Posterior vena cava (tissue), 2 donors: ENCODE results near the gene FRRS1L. TPM values are rescaled to one million over a fixed set of nuclear protein-coding genes. Genes with fewer than 3 reads are reported as not detected.

ENCODE experiments used
- DNase-seq: peaks from one replicate; pipeline ENCODE4 v3.0.0-alpha.2; 2020; ENCODE audit warnings: low spot score
- intact Hi-C, 2 donors: fragments of 100-400 bp; cut with DNase I; formaldehyde crosslinking; loops; one replicate each; pipeline versions ENCODE4 v1.14.1 to v1.14.2; 2022 to 2023
- total RNA-seq, 2 donors: library from RNA; stranded (reverse); fragmentation: NEBNext Ultra II Directional; extraction: Animal tissue kit (Norgen Biotek cat#: 25700); gene quantifications; one replicate each; pipeline ENCODE4 v1.2.1, GENCODE V29; 2021
- donor health status: DM: yes; HTN: yes; CAD: no.
- donor health status: DM: yes; HTN: yes; CAD: no.

FRRS1L gene
- total RNA-seq, 2 donors from 2014 or later: 0.97 to 2.6 TPM

- DNase-seq: no peak
- intact Hi-C loops: no loop called here
These were observed 53.0 kb downstream of the FRRS1L start for GRCh38 chr9:109113892-109114609.

- no peak for DNase-seq
- intact Hi-C loops: no loop called here
These were observed 53.8 kb downstream of the FRRS1L start for GRCh38 chr9:109113254-109113653.

GRCh38 chr9:109110329-109111021 lies 56.6 kb downstream of the FRRS1L start:
- intact Hi-C loops: no loop called here

GRCh38 chr9:109109967-109110328 lies 57.1 kb downstream of the FRRS1L start:
- intact Hi-C loops: loop anchor here in 1 of 2 donors (5.0 kb wide), 1 partner anchor 757 kb away; no protein-coding TSS in a partner anchor
- no peak for DNase-seq

More at GRCh38 chr9:109110329-109111021, 56.6 kb downstream of the FRRS1L start:
- no peak for DNase-seq

- DNase-seq: no peak
- intact Hi-C loops: loop anchor here in 1 of 2 donors (5.0 kb wide), 1 partner anchor 759 kb away; no protein-coding TSS in a partner anchor
These were observed 58.7 kb downstream of the FRRS1L start for GRCh38 chr9:109108318-109108717.

- DNase-seq: no peak
- intact Hi-C loops: loop anchor here in 1 of 2 donors (5.0 kb wide), 1 partner anchor 760 kb away; no protein-coding TSS in a partner anchor
These were observed 59.4 kb downstream of the FRRS1L start for GRCh38 chr9:109107402-109108240.

GRCh38 chr9:109101810-109102209 lies 65.2 kb downstream of the FRRS1L start:
- DNase-seq: no peak
- intact Hi-C loops: no loop called here

GRCh38 chr9:109101202-109101595 lies 65.8 kb downstream of the FRRS1L start:
- intact Hi-C loops: no loop called here

GRCh38 chr9:109100543-109101201 lies 66.4 kb downstream of the FRRS1L start:
- no peak for DNase-seq
- intact Hi-C loops: no loop called here

More at GRCh38 chr9:109101202-109101595, 65.8 kb downstream of the FRRS1L start:
- DNase-seq: no peak

GRCh38 chr9:109098960-109099308 lies 68.1 kb downstream of the FRRS1L start:
- DNase-seq: no peak
- intact Hi-C loops: no loop called here

- no peak for DNase-seq
- intact Hi-C loops: no loop called here
These were observed 68.7 kb downstream of the FRRS1L start for GRCh38 chr9:109098171-109098959.

GRCh38 chr9:109097146-109097545 lies 69.9 kb downstream of the FRRS1L start:
- no peak for DNase-seq
- intact Hi-C loops: no loop called here

- no peak for DNase-seq
- intact Hi-C loops: no loop called here
These were observed 71.7 kb downstream of the FRRS1L start for GRCh38 chr9:109095321-109095720.

GRCh38 chr9:109094268-109094667 lies 72.8 kb downstream of the FRRS1L start:
- intact Hi-C loops: no loop called here
- DNase-seq: no peak

GRCh38 chr9:109092587-109092986 lies 74.5 kb downstream of the FRRS1L start:
- intact Hi-C loops: no loop called here
- DNase-seq: no peak

- DNase-seq: no peak
- intact Hi-C loops: no loop called here
These were observed 74.9 kb downstream of the FRRS1L start for GRCh38 chr9:109092051-109092580.

GRCh38 chr9:109088221-109088620 lies 78.8 kb downstream of the FRRS1L start:
- no peak for DNase-seq
- intact Hi-C loops: no loop called here

- no peak for DNase-seq
- intact Hi-C loops: no loop called here
These were observed 79.3 kb downstream of the FRRS1L start for GRCh38 chr9:109087795-109088194.
